GM18508 (cell line): Measurements from ENCODE around the gene PCLO.
"Not testable (repeated sequence)": the region's sequence is repeated elsewhere in the genome, so short reads cannot be mapped to it uniquely, and the experiment has no call there.

Experiments
- ATAC-seq: cut with Tn5 transposase; IDR thresholded peaks from one replicate; pipeline ENCODE4 v1.9.1; 2021; ENCODE audit warnings: moderate number of reproducible peaks; ENCODE audit not compliant: insufficient read depth, unreplicated experiment

Gene PCLO

DNA sequence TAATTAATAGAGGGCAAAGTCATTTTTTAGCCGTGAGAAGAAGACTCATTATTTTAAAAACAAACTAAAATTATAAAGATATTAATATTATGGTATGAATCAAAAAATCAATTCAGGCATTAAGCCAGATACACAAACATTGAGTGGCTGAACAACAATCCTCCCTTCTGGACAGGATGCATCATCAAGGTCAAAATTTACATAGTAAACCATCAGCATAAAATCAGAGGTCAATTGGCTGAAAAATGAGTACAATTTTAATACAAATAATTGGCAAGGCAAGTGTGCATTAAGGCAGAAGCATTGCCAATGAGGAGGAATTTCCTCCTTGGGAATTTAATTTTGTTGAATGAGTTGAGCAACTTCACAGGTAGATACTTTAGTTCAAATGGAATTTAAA is 108.2 kb downstream of the PCLO start:
- no peak for ATAC-seq

DNA sequence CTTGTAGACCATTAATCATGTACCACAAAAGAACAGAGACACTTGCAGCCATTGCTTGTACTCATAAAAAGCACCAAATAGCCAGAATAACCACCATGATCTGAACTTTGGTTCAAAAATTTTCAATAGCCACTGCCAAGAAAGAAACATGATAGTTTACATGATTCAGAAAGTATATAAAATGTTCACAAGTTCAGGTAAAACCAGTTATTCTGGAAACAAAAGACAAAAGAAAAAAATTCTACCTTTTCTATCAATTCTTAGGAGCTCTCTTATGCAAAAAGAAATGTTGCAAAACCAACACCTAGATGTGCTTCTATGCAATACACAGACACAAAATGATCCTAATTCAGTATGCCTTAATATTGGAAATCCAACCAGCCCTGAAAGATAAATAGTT is 108.7 kb downstream of the PCLO start:
- ATAC-seq: no peak

DNA sequence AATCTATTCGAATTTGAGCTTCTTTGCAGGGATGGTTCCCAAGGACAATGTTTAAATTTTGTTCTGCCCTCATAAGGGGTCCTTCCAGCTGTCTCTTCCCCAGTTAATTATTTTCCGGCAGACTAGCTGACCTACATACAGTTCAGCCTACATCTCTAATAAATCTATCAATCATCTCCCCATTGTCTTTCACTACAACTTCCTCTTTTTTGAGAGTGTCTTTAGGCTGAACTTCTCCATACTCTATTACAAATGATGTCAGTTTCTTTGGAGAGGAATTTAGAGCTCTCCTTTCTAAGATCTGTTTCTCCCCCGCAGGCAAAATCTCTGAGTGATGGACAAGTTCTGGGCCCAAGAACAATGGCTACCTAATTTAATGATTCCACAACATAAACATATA is 122.2 kb downstream of the PCLO start:
- no peak for ATAC-seq

DNA sequence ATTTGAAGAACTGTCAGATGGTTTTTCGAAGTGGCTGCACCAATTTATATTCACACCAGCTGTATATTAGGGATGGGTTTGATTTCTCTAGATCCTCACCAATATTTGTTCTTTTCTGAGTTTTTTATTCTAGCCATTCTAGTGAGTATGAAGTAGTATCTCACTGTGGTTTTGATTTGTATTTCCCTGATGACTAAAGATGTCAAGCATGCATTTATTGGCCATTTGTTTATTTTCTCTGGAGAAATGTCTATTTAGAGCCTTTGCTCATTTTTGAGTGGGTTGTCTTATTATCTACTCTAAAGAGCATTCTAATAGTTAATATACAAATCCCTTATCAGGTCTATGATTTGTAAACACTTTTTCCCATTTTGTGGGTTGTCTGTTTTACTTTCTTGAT is 123.9 kb downstream of the PCLO start:
- no peak for ATAC-seq

DNA sequence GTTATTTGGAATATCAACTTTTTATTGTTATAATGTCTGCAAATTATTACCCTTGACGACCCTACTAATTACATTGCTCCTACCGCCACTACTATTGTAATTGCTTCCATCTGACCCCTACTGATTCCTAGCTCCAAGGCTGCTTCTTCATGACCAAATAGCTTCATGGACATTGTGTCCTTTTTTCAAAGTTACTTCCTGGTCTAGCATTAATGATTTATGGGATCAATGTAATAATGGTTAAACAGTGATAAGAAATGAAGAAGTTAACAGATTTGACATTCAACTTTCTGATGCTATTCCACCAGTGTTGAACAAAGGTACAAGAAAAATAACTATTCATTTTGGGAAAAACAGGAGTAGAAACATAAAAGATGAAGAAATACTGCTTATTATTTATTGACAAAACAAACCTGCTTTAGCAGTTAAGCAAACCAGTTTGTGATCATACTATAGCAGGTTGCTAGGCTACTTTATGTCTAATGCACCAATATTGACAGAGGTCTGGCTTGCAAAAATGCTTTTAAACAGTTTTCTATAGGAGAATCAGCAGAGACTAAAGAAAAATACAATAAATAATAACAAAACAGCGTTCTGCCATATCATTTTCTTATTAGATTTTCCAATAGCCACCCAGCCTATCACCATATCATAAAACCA is 125.8 kb downstream of the PCLO start:
- ATAC-seq: no peak

DNA sequence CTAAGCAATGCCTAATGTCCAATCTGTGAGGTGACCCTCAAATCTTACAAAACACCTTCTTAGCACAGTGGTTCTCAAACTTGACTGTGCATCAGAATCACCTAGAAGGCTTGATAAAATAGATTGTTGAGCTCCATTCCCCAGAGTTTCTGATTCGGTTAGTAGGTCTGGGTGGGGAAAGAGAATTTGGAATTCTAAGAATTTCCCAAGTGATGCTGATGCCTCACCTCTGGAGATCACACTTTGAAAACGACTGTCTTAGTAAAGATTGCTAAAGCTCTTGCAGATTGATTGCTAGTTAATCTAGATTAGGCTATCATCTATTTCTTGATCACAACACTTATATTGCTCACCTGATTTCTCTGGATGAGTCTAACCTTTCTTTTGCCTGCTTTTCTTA is 126.6 kb downstream of the PCLO start:
- ATAC-seq: no peak

DNA sequence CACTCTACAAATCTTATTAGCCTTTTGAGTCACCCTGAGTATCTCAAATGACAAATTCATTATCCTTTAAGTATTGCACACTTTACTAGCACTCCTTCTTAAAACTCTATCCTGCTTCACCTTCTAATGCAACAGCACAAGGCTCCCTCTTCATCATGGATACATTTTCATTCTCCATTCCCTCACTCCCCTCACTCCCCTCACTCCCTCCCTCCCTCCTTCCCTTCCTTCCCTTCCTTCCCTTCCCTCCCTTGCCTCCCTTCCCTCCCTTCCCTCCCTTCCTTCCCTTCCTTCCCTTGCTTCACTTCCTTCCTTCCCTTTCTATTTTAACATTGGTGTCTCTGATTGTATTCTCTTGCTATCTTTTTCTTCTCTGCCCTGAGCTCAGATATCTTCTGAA is 130.5 kb downstream of the PCLO start:
- no peak for ATAC-seq

DNA sequence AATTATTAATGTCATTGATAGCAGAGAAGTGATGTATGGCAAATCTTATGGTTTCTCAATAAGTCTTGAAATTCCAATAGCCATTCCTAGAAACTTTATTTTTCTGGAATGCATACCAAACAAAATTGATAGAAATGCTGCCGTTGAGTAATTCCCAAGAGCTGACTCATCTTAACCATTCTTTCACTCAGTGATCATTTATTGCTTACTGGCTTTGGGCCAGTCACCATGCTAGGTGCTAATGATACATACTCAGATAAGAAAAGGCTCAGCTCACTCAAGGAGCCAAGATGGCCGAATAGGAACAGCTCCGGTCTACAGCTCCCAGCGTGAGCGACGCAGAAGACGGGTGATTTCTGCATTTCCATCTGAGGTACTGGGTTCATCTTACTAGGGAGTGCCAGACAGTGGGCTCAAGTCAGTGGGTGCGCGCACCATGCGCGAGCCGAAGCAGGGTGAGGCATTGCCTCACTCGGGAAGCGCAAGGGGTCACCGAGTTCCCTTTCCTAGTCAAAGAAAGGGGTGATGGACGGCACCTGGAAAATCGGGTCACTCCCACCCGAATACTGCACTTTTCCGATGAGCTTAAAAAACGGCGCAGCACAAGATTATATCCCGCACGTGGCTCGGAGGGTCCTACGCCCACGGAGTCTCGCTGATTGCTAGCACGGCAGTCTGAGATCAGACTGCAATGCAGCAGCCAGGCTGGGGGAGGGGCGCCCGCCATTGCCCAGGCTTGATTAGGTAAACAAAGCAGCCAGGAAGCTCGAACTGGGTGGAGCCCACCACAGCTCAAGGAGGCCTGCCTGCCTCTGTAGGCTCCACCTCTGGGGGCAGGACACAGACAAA is 138.6 kb downstream of the PCLO start:
- ATAC-seq: not testable (repeated sequence)

DNA sequence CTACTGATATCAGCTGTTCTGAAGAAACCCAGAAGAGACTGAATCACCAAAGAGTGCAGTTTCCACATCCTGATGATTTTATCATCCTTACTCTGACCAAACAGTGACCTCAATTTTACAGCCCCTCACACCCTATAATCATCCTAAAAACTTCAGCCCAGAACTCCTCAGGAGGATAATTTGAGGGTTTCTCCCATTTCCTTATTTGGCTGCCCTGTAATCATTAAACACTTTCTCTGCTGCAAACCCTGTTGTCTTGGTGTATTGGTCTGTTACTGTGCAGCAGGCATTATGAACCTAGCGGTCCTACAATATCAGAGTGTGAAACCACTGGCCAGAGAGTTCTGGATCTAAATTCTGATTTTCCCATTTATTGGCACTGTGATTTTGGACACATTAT is 141.7 kb downstream of the PCLO start:
- ATAC-seq: no peak

DNA sequence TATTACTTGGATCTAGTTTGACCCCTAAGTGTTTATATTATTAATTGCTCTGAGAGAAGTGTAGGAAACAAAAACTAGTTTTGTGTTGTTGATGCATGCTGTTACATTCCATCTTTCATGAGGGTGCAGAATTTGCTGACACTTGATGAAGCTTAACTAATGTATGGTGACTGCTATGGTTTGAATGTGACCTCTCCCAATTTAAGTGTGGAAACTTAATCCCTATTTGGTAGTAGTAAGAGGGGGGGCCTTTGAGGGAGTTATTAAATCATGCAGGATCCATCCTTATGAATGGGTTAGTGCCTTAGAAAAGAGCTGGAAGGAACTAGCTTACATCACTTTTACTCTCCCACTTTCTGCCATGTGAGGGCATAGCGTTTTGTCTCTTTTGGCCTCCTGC is 142.5 kb downstream of the PCLO start:
- no peak for ATAC-seq

DNA sequence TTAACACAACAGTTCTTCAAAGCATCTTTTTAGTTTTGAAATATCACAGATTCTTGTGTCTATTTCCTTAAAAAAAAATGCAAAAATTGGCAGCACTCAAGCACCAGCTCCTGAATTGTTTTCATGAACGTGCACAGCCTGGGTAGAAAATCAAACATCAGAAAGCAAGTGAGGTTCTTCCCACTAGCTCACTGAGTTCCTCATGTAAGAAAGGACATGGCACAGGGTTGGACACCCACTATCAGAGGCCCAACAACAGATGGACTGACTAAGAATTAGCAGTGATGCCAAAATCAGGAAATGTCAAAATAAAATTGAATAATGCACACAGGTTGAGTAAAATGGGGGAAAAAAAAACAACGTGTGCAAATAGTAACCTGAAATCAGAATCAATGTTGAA is 146.8 kb downstream of the PCLO start:
- no peak for ATAC-seq

DNA sequence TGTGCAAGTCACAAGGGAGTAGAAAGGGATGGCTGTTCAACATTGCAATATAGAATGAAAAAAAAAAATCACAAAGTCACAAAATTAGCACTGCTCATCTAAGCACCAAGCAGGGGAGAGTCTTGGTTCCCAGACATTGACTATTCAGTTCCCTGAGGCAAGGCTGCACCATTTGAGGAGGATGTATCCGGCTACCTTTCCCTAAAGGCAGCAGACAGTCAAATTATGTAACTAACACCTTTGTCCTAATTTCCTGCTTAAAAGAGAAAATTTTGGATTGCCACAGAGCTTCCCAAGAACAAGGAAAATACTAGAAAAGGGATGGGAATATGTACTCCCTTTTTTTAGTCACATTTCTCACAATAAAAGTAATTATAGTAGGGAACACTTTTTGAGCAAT is 148.1 kb downstream of the PCLO start:
- ATAC-seq: no peak

DNA sequence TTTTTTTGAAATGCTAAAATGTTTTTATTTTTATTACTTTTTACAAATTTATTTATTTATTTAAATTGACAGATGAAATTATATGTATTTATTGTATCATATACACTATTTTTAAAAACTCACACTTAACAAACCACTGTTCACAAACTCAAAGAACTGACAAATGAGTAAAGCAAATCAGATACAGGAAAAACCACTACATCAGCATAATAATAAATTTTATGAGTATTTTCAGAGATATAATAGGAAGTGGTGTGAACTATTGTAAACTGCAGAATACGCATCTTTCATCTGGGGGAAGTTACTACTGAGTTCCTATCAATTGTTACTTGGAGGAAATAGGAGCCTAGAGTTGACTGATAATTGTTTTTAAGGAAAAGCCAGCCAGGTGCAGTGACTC is 150.7 kb downstream of the PCLO start:
- ATAC-seq: no peak

DNA sequence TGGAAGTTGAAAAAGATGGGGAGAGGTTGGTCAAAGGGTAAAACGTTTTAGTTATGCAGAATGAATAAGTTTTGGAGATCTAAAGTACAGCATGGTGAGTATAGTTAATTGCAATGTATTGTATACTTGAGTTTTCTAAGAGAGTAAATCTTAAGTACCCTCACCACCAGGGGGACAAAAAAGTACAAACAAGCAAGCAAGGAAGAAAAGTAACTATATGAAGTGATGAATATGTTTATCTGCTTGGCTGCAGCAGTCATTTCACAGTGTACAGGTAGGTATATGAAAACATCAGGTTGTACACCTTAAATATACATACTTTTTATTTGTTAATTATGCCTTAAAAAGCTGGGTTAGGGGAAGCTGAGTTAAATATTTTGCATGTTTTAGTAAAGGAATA is 157.3 kb downstream of the PCLO start:
- no peak for ATAC-seq

DNA sequence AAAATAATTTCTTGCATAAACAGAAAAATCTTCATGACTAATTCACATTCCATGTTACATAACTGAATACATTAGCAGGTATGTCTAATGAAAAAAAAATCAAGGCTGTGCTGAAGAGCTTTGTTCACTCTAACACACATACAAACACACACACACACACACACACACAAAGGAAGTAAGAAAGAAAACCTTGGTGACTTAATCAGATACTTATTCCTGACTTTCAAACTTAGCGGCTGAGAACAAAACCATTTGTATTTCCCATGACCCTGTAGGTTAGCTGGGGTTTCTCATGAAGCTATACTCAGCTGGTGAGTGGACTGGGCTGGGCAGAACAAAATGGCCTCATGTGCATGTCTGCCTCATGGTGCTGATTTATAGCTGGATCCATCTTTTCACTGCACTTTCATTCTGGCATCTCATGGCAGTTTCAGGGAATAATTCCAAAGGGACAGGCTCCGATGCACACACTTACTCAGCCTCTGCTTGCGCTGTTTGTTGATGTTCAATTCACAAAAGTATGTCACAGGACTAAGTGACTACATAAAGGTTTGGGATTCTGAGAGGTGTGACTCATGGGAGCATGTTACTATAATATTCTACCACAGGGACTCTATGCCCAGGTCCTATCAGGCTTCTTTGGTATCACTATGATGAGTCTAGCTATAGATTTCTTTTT is 161.2 kb downstream of the PCLO start:
- ATAC-seq: no peak

DNA sequence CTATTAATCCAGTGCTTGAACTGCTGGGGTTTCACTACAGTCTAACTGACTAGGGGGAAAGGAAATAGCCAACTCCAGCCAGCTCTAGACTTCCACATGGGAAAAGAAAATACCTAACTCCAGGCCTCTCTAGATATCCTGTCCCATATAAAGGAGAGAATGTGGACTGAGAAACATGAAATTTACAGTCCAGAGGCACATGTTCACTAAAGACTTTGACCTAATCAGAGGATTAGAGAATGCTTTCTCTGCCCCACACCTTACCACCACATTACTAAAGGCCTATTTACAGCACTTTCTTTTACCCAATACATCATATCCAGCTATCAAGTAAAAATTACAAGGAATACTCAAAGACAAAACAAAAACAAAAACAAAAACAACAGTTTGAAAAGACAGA is 164.2 kb downstream of the PCLO start:
- ATAC-seq: no peak

DNA sequence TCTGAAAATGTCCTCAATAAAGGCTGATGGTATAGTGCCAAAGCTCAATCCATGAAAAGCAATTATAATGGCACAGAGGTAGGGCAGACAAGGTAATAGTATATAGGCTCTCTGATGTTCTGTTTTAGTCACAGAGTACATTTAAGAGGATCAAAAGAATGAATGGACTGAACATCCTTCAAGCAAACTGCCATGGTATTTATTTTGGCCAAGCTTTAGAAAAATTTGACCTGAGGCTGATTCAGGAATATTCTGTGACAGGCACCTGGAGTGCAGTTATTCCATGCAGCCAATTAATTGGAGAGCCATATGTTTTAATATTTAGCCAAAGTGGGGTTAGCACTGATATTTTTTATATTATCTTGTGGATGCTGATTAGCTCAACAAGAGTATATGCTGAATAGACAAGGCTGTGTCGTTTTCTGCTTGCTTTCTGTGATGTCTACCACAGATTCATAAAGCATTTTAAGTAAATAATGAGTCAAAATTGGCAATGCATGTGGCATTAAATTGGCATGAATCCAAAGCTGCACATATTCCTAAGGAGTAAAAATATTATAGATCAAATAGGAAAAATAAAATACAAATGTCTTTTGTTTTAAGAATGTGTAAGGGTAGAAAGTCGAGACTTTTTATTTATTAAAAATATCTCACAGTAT is 177.4 kb downstream of the PCLO start:
- ATAC-seq: no peak

DNA sequence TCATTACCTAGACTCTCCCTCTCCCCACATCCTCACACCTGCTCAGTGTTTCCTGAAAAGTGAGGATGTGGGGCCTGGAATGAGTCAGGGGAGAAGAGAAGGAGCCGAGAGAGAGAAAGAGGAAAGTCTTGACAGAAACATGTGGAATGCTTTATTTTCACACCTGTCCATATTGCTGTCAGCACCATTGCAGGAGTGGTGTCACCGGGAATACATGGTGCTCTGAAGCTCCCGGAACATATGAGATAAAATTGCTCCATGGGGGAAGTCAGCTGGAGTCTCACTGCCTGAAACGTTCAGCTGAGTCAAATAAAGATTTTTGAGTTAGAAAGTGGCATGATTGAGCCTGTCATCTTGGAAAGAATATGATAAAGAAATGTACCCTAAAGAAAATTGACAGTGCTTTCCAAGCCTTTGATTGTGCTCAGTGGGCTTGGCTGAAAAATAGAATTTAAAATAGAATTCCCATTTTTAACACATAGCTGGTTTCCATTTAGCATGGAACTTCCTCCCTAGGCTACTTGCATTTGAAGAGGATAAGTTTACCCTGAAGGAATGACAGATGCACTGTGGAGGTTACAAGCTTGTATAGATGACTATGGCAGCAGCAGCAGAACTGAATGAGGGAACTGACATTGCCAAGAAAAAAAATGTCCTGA is 182.4 kb downstream of the PCLO start:
- no peak for ATAC-seq

DNA sequence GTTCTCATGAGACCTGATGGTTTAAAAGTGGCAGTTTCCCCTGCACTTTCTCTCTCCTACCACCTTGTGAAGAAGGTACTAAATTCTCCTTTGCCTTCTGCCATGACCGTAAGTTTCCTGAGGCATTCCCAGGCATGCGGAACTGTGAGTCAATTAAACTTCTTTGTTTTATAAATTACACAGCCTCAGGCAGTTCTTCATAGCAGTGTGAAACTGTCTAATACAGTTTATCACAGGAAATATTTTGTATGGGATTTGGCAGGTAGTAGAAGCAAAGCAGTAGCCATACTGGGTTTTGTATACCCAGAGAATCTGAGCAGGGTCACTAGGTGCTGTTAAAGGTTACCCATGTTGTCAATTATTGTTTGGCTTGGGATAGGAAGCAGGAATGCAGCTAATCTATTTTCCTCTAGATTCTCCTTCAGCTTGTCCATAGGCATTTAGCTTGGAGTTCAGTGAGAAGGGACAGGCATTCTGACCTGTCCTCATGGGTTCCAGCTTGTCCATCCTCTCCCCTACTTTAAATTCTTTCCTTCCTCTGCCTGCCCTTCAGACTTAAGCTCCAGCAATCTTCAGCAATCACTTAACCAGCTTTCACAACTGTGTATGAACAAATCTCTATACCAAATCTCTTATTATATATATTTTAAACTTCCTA is 186.7 kb downstream of the PCLO start:
- no peak for ATAC-seq

DNA sequence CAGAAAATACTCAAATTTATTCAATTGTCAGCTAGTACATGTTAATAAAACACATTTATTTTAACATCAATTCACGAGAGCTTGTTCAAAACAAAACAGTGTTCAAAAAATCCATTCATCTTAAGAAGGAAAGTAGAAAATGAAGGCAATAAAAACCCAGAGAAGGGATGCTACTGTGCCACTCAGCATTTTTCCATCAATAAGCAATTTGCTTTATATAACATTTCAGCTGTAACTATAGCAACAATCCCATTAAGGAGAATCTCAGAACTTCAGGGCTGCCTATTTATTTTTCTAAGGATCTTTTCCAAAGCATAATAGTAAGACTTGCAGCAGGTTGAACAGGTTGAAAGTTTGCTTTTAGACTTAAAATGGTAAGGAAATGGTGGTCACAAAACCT is 190.5 kb downstream of the PCLO start:
- no peak for ATAC-seq
